K562 (cell line): ENCODE measurements around the gene SPHK2. TPM values are rescaled to one million over a fixed set of nuclear protein-coding genes. Genes with fewer than 3 reads are reported as not detected.

ENCODE experiments used
- ARID3A ChIP-seq: IDR thresholded peaks from 2 replicates; pipeline ENCODE4 v1.6.1; 2012; ENCODE audit warnings: low read depth, low read length, improper control_type of control experiment, borderline replicate concordance
- ELF2 ChIP-seq: fragments of 250-450 bp; sonication (Bioruptor Pico); IDR thresholded peaks from 2 replicates; pipeline ENCODE4 v1.5.0; 2021; ENCODE audit warnings: mild to moderate bottlenecking
- KLF10 ChIP-seq: fragments of 250-450 bp; sonication (Bioruptor Pico); IDR thresholded peaks from 2 replicates; pipeline ENCODE4 v1.6.1; 2021; ENCODE audit warnings: matching md5 sums
- POLR2A ChIP-seq: fragments of 450-650 bp; conservative IDR thresholded peaks from 2 replicates; pipeline ENCODE4 v1.6.1; 2016
- REST ChIP-seq, 2 experiments: fragments of 450-650 bp; formaldehyde crosslinking in 1 of 2; IDR thresholded peaks; 2 replicates each; pipeline versions ENCODE4 v1.4.0 to v1.6.1; 2014 to 2020; ENCODE audit warnings: mild to moderate bottlenecking in 2 of 2, borderline replicate concordance in 1 of 2, low read depth in 1 of 2
- SMAD4 ChIP-seq: fragments of 250-450 bp; sonication (Bioruptor Pico); conservative IDR thresholded peaks from 2 replicates; pipeline ENCODE4 v1.8.0; 2021; ENCODE audit warnings: inconsistent platforms, mild to moderate bottlenecking, moderate library complexity
- SNIP1 ChIP-seq: fragments of 450-650 bp; IDR thresholded peaks from 2 replicates; pipeline ENCODE4 v1.7.1; 2017; ENCODE audit warnings: low read depth, mild to moderate bottlenecking
- TGIF2 ChIP-seq: sonication (generic); formaldehyde crosslinking; IDR thresholded peaks from 2 replicates; pipeline ENCODE4 v1.8.1; 2022; ENCODE audit warnings: mild to moderate bottlenecking, missing genetic modification reagents, moderate library complexity
- ZBTB26 ChIP-seq: fragments of 450-650 bp; formaldehyde crosslinking; IDR thresholded peaks from 2 replicates; pipeline ENCODE4 v1.4.0; 2022; ENCODE audit warnings: missing genetic modification characterization
- ZC3H8 ChIP-seq: fragments of 450-650 bp; IDR thresholded peaks from 2 replicates; pipeline ENCODE4 v1.6.1; 2017
- ZFP36 ChIP-seq: fragments of 150-350 bp; IDR thresholded peaks from 2 replicates; pipeline ENCODE4 v1.6.1; 2018; ENCODE audit warnings: low read length, low read depth; ENCODE audit not compliant: partially characterized antibody
- ZNF282 ChIP-seq: sonication (generic); formaldehyde crosslinking; IDR thresholded peaks from 2 replicates; pipeline ENCODE4 v1.8.1; 2023; ENCODE audit warnings: missing genetic modification reagents
- polyA plus RNA-seq, 8 experiments: library from polyadenylated mRNA; depleted of rRNA in 4 of 8; stranded (reverse) in 5 of 8; unstranded in 3 of 8; fragments of >200 nt; fragmentation: Nextera tagmentation in 2 of 8; fragmentation: Illumina TruSeq in 1 of 8; extraction: Ambion mirVana in 2 of 8; extraction: Trizol in 1 of 8; gene quantifications; 2 replicates each; pipeline versions ENCODE4 v1.2.1 to v1.2.3, GENCODE V29; 2011 to 2014; ENCODE audit warnings: inconsistent platforms in 1 of 8, missing spikeins in 1 of 8
- total RNA-seq, 7 experiments: library from RNA; depleted of rRNA in 6 of 7; stranded (reverse); fragments of >200 nt in 6 of 7; fragmentation: Illumina TruSeq in 2 of 7; extraction: Trizol in 2 of 7; gene quantifications; 2 replicates each; pipeline versions ENCODE4 v1.2.1 to v1.2.3, GENCODE V29; 2011 to 2021; ENCODE audit warnings: low replicate concordance in 1 of 7
- TF ChIP-seq, protein P1 (sequence below): sonication (generic); formaldehyde crosslinking; IDR thresholded peaks from 2 replicates; pipeline ENCODE4 v1.8.0; 2023; ENCODE audit warnings: mild to moderate bottlenecking, missing genetic modification reagents

Gene SPHK2
- total and polyA plus RNA-seq, 9 of the 15 experiments (the other 6 are each of a cell fraction or from before 2014, with no cell fraction given): 0.10 to 15.2 (median 2.9) TPM

DNA sequence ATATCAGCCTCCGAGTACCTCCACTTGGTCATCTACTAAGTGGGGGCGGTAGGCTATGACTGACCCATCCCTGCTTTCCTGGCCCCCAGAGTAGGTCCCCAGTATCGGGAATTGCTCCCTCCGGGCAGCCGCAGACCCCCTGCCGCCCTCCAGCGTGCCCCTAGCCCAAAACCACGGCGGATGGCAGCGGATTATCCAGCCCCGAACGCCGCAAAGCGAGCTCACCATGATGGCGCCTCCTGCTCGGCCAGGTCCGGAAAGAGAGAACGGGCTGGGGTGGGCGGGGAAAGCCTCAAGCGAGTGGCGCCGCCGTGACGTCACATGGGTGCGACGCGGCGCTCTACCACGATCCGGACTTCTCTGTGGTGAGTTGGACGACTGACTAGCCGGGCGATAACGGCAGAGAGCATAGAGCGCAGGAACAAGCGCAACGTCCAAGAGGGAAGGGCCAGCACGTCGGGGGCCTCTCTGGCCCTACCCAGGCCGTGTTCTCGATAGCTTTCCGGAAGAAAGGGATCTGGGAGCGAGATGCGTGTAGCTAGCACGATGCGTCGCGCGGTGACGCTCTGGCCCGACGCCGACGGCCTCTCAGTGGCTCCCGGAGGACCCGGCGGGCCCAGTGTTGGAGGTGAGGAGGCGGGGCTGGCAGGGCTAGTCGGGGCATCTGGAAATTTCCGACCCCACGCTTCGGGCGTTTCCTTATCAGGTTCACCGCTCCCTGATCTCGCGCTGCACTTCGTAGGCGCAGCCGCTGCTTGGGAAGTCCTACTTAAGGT, at the start of gene SPHK2, which contains the start of gene RPL18 (continued):
- TF ChIP-seq, protein P1, sequence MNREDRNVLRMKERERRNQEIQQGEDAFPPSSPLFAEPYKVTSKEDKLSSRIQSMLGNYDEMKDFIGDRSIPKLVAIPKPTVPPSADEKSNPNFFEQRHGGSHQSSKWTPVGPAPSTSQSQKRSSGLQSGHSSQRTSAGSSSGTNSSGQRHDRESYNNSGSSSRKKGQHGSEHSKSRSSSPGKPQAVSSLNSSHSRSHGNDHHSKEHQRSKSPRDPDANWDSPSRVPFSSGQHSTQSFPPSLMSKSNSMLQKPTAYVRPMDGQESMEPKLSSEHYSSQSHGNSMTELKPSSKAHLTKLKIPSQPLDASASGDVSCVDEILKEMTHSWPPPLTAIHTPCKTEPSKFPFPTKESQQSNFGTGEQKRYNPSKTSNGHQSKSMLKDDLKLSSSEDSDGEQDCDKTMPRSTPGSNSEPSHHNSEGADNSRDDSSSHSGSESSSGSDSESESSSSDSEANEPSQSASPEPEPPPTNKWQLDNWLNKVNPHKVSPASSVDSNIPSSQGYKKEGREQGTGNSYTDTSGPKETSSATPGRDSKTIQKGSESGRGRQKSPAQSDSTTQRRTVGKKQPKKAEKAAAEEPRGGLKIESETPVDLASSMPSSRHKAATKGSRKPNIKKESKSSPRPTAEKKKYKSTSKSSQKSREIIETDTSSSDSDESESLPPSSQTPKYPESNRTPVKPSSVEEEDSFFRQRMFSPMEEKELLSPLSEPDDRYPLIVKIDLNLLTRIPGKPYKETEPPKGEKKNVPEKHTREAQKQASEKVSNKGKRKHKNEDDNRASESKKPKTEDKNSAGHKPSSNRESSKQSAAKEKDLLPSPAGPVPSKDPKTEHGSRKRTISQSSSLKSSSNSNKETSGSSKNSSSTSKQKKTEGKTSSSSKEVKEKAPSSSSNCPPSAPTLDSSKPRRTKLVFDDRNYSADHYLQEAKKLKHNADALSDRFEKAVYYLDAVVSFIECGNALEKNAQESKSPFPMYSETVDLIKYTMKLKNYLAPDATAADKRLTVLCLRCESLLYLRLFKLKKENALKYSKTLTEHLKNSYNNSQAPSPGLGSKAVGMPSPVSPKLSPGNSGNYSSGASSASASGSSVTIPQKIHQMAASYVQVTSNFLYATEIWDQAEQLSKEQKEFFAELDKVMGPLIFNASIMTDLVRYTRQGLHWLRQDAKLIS (CRISPR knock-in tag): peak; percentile 97
- TF ChIP-seq ZBTB26 (no peak), KLF10 (CRISPR knock-in tag) (no peak), SMAD4 (CRISPR knock-in tag) (peak; percentile 83), SNIP1 (peak; percentile 100), TGIF2 (CRISPR knock-in tag) (no peak), ZC3H8 (no peak), ZFP36 (peak; percentile 14), ZNF282 (CRISPR knock-in tag) (no peak), ARID3A (peak; percentile 60; the same call in 1 of the 2 replicates), POLR2A (peak; percentile 99), ELF2 (CRISPR knock-in tag) (peak; percentile 98), REST (IDR thresholded peaks at IDR 0.05; ENCODE audit: borderline replicate concordance) (peak; percentile 54), REST (CRISPR knock-in tag; IDR thresholded peaks at IDR 0.05; ENCODE audit: low read depth) (no peak)
